ENCODE data around the gene TSPEAR.

TSPEAR gene

GRCh38 chr21:44718093-44718492, 6.7 kb upstream of the TSPEAR start:
- no peak for DNase-seq

- no peak for DNase-seq
Measured at GRCh38 chr21:44716984-44717383, 5.6 kb upstream of the TSPEAR start.

- DNase-seq: no peak
Measured at GRCh38 chr21:44714905-44715304, 3.5 kb upstream of the TSPEAR start.

DNA sequence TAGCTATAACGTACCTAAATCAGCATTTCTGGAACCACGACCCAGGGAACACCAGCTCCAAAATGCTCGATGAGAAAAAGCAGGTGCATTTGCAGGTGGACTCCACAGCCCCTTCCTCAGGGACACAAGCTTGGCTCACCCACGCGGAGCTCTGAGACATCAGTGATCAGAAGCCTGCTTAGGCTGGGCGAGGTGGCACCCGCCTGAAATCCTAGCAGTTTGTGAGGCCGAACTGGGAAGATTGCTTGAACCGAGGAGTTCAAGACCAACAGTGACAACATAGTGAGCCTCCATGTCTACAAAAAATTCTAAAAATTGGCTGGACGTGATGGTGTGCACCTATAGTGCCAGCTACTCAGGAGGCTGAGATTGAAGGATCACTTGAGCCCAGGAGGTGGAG, 2.5 kb upstream of the TSPEAR start:
- no peak for DNase-seq

DNA sequence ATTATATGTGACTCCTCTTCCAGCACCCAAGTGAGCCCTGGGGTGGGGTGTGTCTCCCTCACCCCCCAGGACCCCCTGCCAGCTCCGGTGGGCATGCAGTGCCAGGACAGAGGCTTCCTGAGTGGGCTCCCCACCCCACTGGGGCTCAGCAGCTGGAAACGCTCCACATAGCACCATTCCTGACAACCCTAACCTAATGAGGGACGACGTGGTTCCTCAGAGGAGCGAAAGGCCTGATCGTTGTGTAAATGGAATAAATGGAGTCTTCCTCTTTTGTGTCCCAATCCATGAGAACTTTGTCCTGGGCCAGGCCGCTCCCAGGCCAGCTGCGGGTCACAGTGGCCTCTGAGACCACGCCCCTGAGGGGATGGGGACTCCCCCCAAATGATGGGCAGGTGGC, 1.8 kb upstream of the TSPEAR start:
- no peak for DNase-seq

GRCh38 chr21:44712203-44713028, 1.0 kb upstream of the TSPEAR start:
- no peak for DNase-seq

DNA sequence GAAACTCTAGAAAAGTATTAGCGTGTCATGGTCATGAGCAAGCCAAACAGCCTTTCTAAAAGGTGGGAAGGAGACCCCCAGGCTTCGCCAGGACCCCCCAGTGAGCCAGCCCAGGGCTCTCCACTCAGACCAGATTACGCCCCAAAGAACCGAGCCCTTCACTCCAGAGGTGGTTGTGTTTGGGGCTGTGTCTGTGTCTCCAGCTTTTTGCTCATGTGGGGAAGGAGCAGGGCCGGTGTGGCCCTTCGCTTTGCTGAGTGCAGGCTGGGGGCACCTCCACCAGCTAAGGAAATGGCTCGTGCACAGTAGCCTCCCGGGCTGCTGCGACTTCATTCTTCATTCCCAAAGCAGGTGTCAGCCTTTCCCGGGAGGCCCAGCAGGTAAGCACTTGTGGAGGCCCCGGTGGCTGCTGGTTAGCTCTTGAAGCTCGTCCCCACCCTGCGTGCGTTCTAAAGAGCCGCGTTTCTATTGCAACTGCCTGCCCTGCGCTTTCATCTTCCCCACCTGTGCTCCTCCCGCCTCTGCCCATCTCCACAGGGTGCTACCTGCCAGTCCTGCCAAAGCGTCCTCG, 531 bp downstream of the TSPEAR start:
- DNase-seq: no peak

DNA sequence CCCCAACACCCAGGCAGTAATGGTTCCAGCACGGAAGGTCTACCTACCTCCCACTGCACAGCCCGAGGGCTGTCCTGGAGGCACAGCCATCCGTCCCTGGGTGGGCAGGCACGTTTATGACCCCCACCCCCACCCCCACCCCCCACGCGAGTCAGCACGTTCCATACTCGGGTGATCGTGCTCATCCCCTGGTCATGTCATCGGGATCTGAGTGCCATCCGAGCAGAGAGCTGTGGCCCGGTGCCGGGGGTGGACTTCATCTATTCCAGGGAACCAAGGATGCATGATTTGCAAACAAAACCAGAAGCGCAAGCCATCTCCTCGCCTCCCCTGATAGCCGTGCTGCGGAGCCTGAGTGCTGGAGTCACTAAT, 1.1 kb downstream of the TSPEAR start:
- DNase-seq: no peak

- no peak for DNase-seq
Measured at GRCh38 chr21:44709426-44710293, 1.7 kb downstream of the TSPEAR start.

GRCh38 chr21:44708866-44709425, 2.4 kb downstream of the TSPEAR start:
- no peak for DNase-seq

DNA sequence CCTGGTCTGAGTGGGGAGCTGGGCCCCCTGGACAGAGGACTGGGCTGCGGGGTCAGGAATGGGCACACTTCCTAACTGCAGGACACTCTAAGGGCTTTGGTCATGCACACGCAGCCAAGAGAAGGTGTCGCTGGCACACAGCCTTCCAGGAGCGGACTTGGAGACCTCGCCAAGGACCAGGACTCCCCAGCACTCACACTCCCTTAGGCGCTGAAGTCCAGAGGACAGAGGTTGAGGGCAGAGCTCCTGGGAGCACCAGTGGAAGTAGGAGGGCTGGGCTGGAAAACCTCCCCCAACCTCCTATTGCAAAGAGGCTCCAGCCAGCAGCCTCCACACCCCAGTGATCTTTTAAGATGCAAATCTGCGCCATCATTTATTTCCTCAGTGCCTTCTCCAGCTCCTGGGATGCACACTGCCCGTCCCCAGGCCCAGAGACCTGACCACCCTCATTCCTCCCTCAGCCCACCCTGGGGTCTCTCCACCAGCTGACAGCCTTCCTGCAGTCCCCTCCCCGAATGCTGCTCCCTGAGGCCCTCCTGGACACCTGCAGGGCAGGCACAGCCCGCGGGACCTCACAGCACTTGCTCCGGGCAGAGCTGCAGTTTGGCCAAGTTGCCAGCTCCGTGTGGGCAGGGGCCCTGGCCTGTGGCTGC, 3.0 kb downstream of the TSPEAR start:
- DNase-seq: no peak

DNA sequence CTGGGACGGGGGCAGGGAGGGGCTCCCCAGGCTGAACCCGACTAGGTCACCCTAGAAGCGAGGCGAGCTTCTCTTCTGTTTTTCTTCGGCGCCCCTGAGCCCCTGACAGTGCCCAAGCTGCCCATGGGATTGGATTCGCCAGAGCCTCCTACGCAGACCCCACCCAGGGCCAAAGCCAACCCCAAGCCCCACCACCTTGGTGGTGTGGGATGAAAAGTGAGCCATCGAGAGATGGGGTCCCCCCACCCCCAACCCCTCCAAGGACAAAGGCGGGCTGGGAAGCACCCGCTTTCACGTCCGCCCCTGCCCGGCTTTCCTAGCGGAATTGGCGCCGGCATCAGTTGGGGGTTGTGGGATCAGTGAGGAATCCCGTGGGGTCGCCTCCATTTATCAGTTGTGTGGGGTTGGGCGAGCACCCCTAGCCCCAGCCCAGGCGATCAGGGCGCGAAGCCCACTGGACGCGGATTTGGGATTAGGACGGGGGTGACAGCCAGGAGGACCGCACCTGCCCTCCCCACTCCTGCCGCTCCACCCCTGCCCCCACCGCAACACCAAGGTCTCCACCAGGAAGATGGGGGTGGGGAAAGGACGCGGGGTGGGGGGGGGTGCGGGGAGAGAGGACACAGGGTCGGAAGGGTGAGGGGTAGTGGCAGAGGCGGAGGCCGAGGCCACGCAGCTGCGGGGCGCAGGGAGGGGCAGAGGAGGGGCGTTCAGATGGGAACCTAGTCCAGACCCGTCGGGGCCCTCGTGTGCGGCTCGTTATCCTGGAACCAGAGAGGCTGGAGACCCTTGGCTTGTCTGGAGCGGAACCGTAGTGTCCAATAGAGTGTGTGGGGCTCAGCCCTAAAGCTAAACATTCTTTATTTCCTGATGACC, 4.4 kb downstream of the TSPEAR start:
- DNase-seq: no peak

GRCh38 chr21:44706026-44706705, 5.2 kb downstream of the TSPEAR start:
- no peak for DNase-seq

DNA sequence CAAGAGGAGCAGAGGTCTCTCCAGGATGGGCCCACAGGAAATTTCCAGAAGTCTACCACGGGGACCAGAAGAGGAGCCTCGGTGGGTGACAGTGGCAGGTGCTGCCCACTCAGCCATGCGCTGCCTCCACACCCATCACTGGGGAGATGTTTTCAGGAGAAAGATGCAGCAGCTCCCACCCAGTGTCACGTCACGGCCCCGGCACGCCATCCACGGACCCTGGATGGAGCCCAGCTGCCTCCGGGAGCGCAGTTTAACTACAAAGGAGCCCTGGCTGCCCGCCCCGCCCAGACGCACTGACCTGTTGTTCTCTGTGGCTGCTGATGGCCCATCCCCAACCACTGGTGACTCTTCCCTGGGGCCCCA, 6.8 kb downstream of the TSPEAR start:
- DNase-seq: peak in 1 of 2 donors; percentile 15

DNA sequence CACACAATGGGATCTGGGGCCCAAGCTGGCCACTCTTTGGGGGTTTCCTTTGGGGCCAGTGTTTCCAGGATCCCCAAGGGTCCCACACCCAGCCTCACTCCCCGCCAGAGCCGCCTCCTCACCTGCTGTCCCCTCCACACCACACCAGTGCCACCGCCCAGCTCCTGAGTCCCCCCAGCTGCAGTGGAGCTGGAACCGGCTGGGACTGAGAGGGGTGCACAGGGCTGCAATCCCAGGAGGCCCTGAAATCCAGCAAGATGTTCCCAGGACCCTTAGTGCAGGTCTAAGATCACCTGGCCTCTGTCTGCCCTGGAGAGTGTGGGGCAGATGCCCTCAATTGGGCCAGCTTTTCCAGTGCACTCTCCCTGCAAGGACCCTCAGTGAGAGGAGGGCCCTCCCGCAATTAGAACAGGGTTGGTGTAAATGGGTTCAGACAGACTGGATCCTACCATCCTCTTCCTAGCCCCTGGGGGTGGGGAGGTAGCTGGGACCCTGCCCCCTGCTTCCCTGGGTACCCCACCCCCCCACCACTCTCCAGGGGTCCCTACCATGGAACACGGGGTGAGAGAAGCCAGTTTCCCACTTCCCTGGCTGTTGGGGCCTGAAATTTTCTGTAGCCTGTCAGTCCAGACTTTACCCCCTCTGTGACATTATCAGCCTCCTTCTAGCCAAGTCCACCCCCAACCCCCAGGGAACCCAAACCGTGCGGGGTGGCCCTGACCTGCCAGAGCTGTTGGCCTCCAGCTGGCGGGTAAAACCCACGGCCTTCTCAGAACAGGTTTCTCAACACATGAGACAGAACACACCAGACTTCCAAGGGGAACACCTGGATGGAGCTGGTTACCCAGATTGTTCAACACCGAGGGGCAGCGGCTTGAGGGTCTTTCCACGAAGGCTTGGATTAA, 7.4 kb downstream of the TSPEAR start:
- peak in 1 of 2 donors; percentile 11 for DNase-seq

DNA sequence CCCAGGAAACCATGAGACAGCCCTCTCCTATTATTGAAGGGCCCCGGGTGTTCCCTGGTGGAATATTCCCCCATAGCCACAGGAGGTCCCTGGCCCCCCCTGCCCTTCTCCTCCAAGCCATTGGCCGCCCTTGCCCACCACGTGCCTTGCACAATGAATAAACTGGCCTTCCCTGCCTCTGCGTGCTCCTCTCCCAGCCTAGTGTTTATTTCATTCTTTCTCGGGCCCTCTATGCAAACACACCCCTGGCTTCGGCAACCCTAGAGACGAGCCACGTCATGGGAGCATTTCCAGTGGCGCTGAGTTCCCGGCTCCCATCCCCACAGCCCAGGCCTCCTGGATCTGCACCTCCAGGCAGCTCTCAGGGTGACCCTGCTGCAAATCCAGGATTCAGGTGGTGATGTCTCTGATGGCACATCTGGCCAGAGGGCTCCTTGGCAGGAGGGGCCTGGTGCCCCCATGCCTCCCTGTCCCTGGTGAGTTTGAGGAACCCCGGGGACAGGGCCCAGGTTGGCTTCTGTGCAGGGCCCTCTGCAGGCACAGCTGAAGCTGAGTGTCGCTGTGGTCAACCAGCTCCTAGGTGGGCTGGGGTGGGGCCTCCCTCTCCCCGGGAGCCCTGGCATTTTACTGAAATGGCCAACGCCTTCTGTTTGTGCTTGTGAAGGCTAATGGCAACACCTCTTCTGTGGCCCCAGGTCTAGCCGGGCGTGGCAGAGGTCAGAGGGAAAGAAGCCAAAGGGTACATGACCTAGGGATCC, 8.2 kb downstream of the TSPEAR start:
- DNase-seq: peak in 1 of 2 donors; percentile 17

GRCh38 chr21:44702111-44702972, 9.0 kb downstream of the TSPEAR start:
- peak in 1 of 2 donors; percentile 8 for DNase-seq

GRCh38 chr21:44701541-44701940, 9.8 kb downstream of the TSPEAR start:
- DNase-seq: peak in 1 of 2 donors; percentile 9

Measured in stimulated activated CD4-positive, alpha-beta T cell treated with anti-CD3 and anti-CD28 coated beads, Interleukin-2, amount 100 ng/mL, for 24 hours (primary cell).